HCT116 (cell line): ENCODE results near the gene PIK3CB. TPM values are rescaled to one million over a fixed set of nuclear protein-coding genes. Genes with fewer than 3 reads are reported as not detected.
"Not testable (repeated sequence)": the region's sequence is repeated elsewhere in the genome, so short reads cannot be mapped to it uniquely, and the experiment has no call there.

Source experiments
- ATAC-seq: fragments of 200-7000 bp; cut with Tn5 transposase; 2 replicates; pipeline ENCODE4 v1.9.1; 2020; ENCODE audit warnings: mild to moderate bottlenecking, moderate library complexity
- BruUV-seq: library from RNA; stranded (reverse); fragments of 400-500 nt; replicated peaks from 2 replicates; lab custom pipeline; 2021; lab: Mats Ljungman, UMichigan
- CTCF ChIA-PET: fragments of 300-600 bp; sonication (Branson Sonifier 250); formaldehyde crosslinking; loops from one replicate; lab custom pipeline; 2021; ENCODE audit warnings: antibody characterized with exemption; lab: Charles Lee
- POLR2A ChIA-PET: fragments of 300-600, 350-600 bp; sonication (Branson Sonifier 250); formaldehyde crosslinking; loops from one replicate; lab custom pipeline; 2021; ENCODE audit warnings: antibody characterized with exemption; lab: Charles Lee
- RAD21 ChIA-PET, 2 experiments: fragments of 300-600 bp; sonication (Branson Sonifier 250); formaldehyde crosslinking; loops; one replicate each; lab custom pipeline; 2023; ENCODE audit warnings: low total read pairs in 2 of 2; ENCODE audit not compliant: uncharacterized antibody in 2 of 2, unreplicated experiment in 2 of 2, low non-redundant PET in 1 of 2; lab: Charles Lee
- DNase-seq: peaks from one replicate; pipeline ENCODE4 v3.0.0-alpha.2; 2010; ENCODE audit warnings: low read depth, low spot score
- H2AFZ ChIP-seq: fragments of 200-600 bp; shearing (Covaris generic), sonication (generic); 2 replicates; pipeline ENCODE4 v1.6.1; 2017; ENCODE audit warnings: low read depth, mixed run types, mixed read lengths, antibody characterized with exemption, low read length; ENCODE audit not compliant: poor library complexity, severe bottlenecking
- H3K27ac ChIP-seq: 2 replicates; pipeline ENCODE4 v1.5.1; 2012; ENCODE audit warnings: low read depth, low read length
- H3K27me3 ChIP-seq: fragments of 200-600 bp; sonication (generic); 2 replicates; pipeline ENCODE4 v1.6.1; 2016; ENCODE audit warnings: mixed run types, low read length, mixed read lengths; ENCODE audit not compliant: insufficient read depth
- H3K36me3 ChIP-seq, 2 experiments: fragments of 200-500 bp in 1 of 2; fragments of 200-600 bp in 1 of 2; sonication (Bioruptor generic) in 1 of 2; sonication (generic) in 1 of 2; 2 replicates each; pipeline versions ENCODE4 v1.5.1 to v1.6.1; 2014 to 2016; ENCODE audit warnings: low read length in 2 of 2, inconsistent platforms in 1 of 2, mixed read lengths in 1 of 2, mixed run types in 1 of 2; ENCODE audit not compliant: insufficient read depth in 2 of 2, control insufficient read depth in 1 of 2
- H3K4me1 ChIP-seq, 2 experiments: fragments of 200-600 bp in 1 of 2; sonication (generic) in 1 of 2; 2 replicates each; pipeline versions ENCODE4 v1.5.1 to v1.6.1; 2012 to 2017; ENCODE audit warnings: low read length in 2 of 2, inconsistent platforms in 1 of 2, mild to moderate bottlenecking in 1 of 2, mixed read lengths in 1 of 2, mixed run types in 1 of 2, moderate library complexity in 1 of 2; ENCODE audit not compliant: insufficient read depth in 2 of 2, control insufficient read depth in 1 of 2
- H3K4me2 ChIP-seq: fragments of 200-600 bp; sonication (generic); 2 replicates; pipeline ENCODE4 v1.6.1; 2017; ENCODE audit warnings: mixed run types, low read length, mixed read lengths
- H3K4me3 ChIP-seq, 2 experiments: fragments of 200-600 bp in 1 of 2; sonication (generic) in 1 of 2; replicated peaks in 1 of 2; 2 replicates each; pipeline ENCODE4 v1.5.1; 2011 to 2016; ENCODE audit warnings: low read length in 2 of 2, control low read depth in 1 of 2, low read depth in 1 of 2, mild to moderate bottlenecking in 1 of 2, mixed read lengths in 1 of 2, mixed run types in 1 of 2
- H3K79me2 ChIP-seq: fragments of 200-600 bp; sonication (generic); 2 replicates; pipeline ENCODE4 v1.6.1; 2017; ENCODE audit warnings: mild to moderate bottlenecking, mixed run types, low read length, moderate library complexity, mixed read lengths; ENCODE audit not compliant: insufficient read depth
- H3K9ac ChIP-seq: fragments of 200-600 bp; sonication (generic); 2 replicates; pipeline ENCODE4 v1.6.1; 2016; ENCODE audit warnings: low read length, mixed read lengths
- H3K9me2 ChIP-seq: fragments of 200-600 bp; sonication (generic), shearing (Covaris generic); 2 replicates; pipeline ENCODE4 v1.6.1; 2017; ENCODE audit warnings: mixed run types, mild to moderate bottlenecking, moderate library complexity; ENCODE audit not compliant: insufficient read depth
- H3K9me3 ChIP-seq, 2 experiments: fragments of 200-500 bp in 1 of 2; fragments of 200-600 bp in 1 of 2; sonication (Bioruptor generic) in 1 of 2; sonication (generic) in 1 of 2; 2 replicates each; pipeline ENCODE4 v1.6.1; 2014 to 2017; ENCODE audit warnings: low read length in 2 of 2, mixed read lengths in 2 of 2, inconsistent platforms in 1 of 2, low read depth in 1 of 2, mild to moderate bottlenecking in 1 of 2, mixed run types in 1 of 2, moderate library complexity in 1 of 2; ENCODE audit not compliant: control insufficient read depth in 1 of 2, insufficient read depth in 1 of 2
- H4K20me1 ChIP-seq: fragments of 200-600 bp; sonication (generic), shearing (Covaris generic); 2 replicates; pipeline ENCODE4 v1.6.1; 2017; ENCODE audit warnings: mixed run types, mild to moderate bottlenecking, moderate library complexity; ENCODE audit not compliant: insufficient read depth
- EGR1 ChIP-seq: IDR thresholded peaks from 2 replicates; pipeline ENCODE4 v1.6.1; 2012; ENCODE audit warnings: low read depth
- EZH2phosphoT487 ChIP-seq: fragments of 200-600 bp; IDR thresholded peaks from 2 replicates; pipeline ENCODE4 v1.6.1; 2018; ENCODE audit warnings: antibody characterized with exemption, borderline replicate concordance
- ZBTB33 ChIP-seq: IDR thresholded peaks from 2 replicates; pipeline ENCODE4 v1.6.1; 2011; ENCODE audit warnings: mild to moderate bottlenecking, low read length, moderate library complexity; ENCODE audit not compliant: insufficient replicate concordance; ENCODE audit errors: extremely low read depth
- intact Hi-C: fragments of 100-400 bp; cut with micrococcal nuclease; formaldehyde crosslinking; loops from 2 replicates; pipeline ENCODE4 v1.10.0; 2022
- total RNA-seq: library from RNA; stranded (reverse); gene quantifications from one replicate; pipeline ENCODE4 v1.2.1, GENCODE V29; 2021; ENCODE audit not compliant: unreplicated experiment

The PIK3CB gene
- total RNA-seq, 1 experiment from 2014 or later, result 44.3 TPM

- no peaks in the 10 kb centered on the region for H3K36me3 ChIP-seq
These were observed 14.7 kb upstream of the PIK3CB start for GRCh38 chr3:138849222-138849940.

DNA sequence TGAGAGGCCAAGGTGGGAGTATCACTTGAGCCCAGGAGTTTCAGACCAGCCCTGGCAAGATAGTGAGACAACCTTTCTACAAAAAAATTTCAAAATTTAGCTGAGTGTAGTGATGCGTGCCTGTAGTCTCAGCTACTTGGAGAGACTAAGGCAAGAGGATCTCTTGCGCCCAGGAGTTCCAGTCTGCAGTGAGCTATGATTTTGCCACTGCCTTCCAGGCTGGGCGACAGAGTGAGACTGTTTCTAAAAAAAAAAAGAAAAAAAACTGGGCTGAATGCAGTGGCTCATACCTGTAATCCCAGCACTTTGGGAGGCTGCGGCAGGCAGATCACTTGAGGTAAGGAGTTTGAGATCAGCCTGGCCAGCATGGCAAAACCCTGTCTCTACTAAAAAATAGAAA is 14.0 kb upstream of the PIK3CB start:
- DNase-seq, result no peak
- no peaks in the 10 kb centered on the region for H3K4me1 ChIP-seq
- H3K4me2 ChIP-seq, result no peak overlapping the region
- no peaks in the 10 kb centered on the region for H3K79me2 ChIP-seq
- H3K4me3 ChIP-seq, result no peak overlapping the region
- intact Hi-C loops, result no loop called here
- POLR2A ChIA-PET, result no interaction called here
- H3K36me3 ChIP-seq, result no peaks in the 10 kb centered on the region
- no peaks in the 10 kb centered on the region for H4K20me1 ChIP-seq
- no peaks in the 10 kb centered on the region for H3K9me2 ChIP-seq
- no peak overlapping the region for H3K27ac ChIP-seq
- H3K27me3 ChIP-seq, result no peaks in the 10 kb centered on the region
- RAD21 ChIA-PET, result no interaction called here
- ATAC-seq, result no peak
- no peak overlapping the region for H3K9ac ChIP-seq
- no peaks in the 10 kb centered on the region for H3K9me3 ChIP-seq
- CTCF ChIA-PET, result interaction anchor here (1.3 kb wide), 1 partner anchor 67 kb away, joined by 4 read pairs; no protein-coding TSS in a partner anchor
- no TSS peak for BruUV-seq
- TF ChIP-seq ZBTB33, result no peak
- TF ChIP-seq, all 23 proteins: peak for 0
- no peak overlapping the region for H2AFZ ChIP-seq

More at GRCh38 chr3:138849222-138849940, 14.7 kb upstream of the PIK3CB start:
- Histone ChIP-seq H3K4me2 (no peak overlapping the region), H3K4me1 (no peaks in the 10 kb centered on the region), H3K4me3 (no peak overlapping the region), H3K27ac (no peak overlapping the region), H3K9ac (no peak overlapping the region), H3K9me3 (no peaks in the 10 kb centered on the region), H3K9me2 (no peaks in the 10 kb centered on the region), H3K79me2 (no peaks in the 10 kb centered on the region), H2AFZ (no peak overlapping the region), H3K27me3 (no peaks in the 10 kb centered on the region), H4K20me1 (no peaks in the 10 kb centered on the region)
- ATAC-seq (no peak), DNase-seq (no peak)
- ChIA-PET POLR2A (no interaction called here), CTCF (interaction anchor here (1.3 kb wide), 1 partner anchor 66 kb away, joined by 4 read pairs; no protein-coding TSS in a partner anchor), RAD21 (no interaction called here)
- TF ChIP-seq EZH2phosphoT487 (no peak), EGR1 (no peak)
- no TSS peak for BruUV-seq
- intact Hi-C loops, result no loop called here

- RAD21 ChIA-PET, H3K4me3 ChIP-seq, H3K9ac ChIP-seq, POLR2A ChIA-PET, H3K9me2 ChIP-seq, H3K79me2 ChIP-seq, intact Hi-C loops, H3K4me1 ChIP-seq, H3K27ac ChIP-seq, H4K20me1 ChIP-seq, H3K4me2 ChIP-seq, H3K9me3 ChIP-seq, CTCF ChIA-PET, H3K27me3 ChIP-seq, H3K36me3 ChIP-seq, DNase-seq, H2AFZ ChIP-seq, BruUV-seq, ATAC-seq: not testable (repeated sequence)
These were observed 12.1 kb upstream of the PIK3CB start for GRCh38 chr3:138846824-138847223.
